ENCODE measurements around the gene ECT2L.

ECT2L gene

GRCh38 chr6:138948546-138949179, 152.8 kb downstream of the ECT2L start:
- no peak overlapping the region for H3K27ac ChIP-seq
- H3K9me3 ChIP-seq, result no peaks in the 10 kb centered on the region; the same call in 1 of the 2 replicates

GRCh38 chr6:138953451-138953850, 157.6 kb downstream of the ECT2L start:
- Histone ChIP-seq H3K9me3 (peaks cover 4% of the 10 kb centered on the region; the same call in 1 of the 2 replicates), H3K9ac (no peak overlapping the region), H3K4me3 (no peak overlapping the region), H3K27me3 (no peaks in the 10 kb centered on the region), H3K4me1 (peaks cover 40% of the 10 kb centered on the region), H3K27ac (no peak overlapping the region), H3K4me2 (peak overlapping the region; percentile 32), H4K20me1 (peaks cover 66% of the 10 kb centered on the region), H3K36me3 (no peaks in the 10 kb centered on the region)
- no peak for TF ChIP-seq Cebpa-rat (IDR thresholded peaks at IDR 0.05)

More at GRCh38 chr6:138948546-138949179, 152.8 kb downstream of the ECT2L start:
- no peak for TF ChIP-seq Cebpa-rat (IDR thresholded peaks at IDR 0.05)
- Histone ChIP-seq H3K4me1 (peaks cover 15% of the 10 kb centered on the region), H3K36me3 (peaks cover 27% of the 10 kb centered on the region), H3K27me3 (no peaks in the 10 kb centered on the region), H3K9ac (no peak overlapping the region), H3K4me2 (no peak overlapping the region), H3K4me3 (no peak overlapping the region), H4K20me1 (peaks cover 73% of the 10 kb centered on the region)
